ENCODE data around the gene LARGE2. TPM values are rescaled to one million over a fixed set of nuclear protein-coding genes. Genes with fewer than 3 reads are reported as not detected.

LARGE2 gene
- total RNA-seq, 1 experiment from 2014 or later, result 124 TPM

- Mint-ChIP-seq H3K4me1 (peaks cover 8% of the 10 kb centered on the region), H3K27me3 (ENCODE audit: low read depth) (no peaks in the 10 kb centered on the region), H3K36me3 (peaks cover 33% of the 10 kb centered on the region), H3K27ac (peak overlapping the region; percentile 32; the same call in 1 of the 2 replicates), H3K4me3 (no peak overlapping the region), H3K9me3 (no peaks in the 10 kb centered on the region)
- CTCF ChIA-PET, result interaction anchor here (0.8 to 1.0 kb wide), 2 partner anchors 37 to 79 kb away, joined by 4 to 6 read pairs; no protein-coding TSS in a partner anchor
- TF ChIP-seq NR1H2 (CRISPR knock-in tag; IDR thresholded peaks at IDR 0.05) (no peak), PRRX2 (CRISPR knock-in tag; IDR thresholded peaks at IDR 0.05) (no peak), SP1 (CRISPR knock-in tag; conservative IDR thresholded peaks at IDR 0.05) (no peak), ZNF423 (CRISPR knock-in tag; IDR thresholded peaks at IDR 0.05) (no peak), OVOL2 (CRISPR knock-in tag; IDR thresholded peaks at IDR 0.05; ENCODE audit: borderline replicate concordance) (no peak), MAX (CRISPR knock-in tag; IDR thresholded peaks at IDR 0.05) (no peak), ZSCAN18 (CRISPR knock-in tag; IDR thresholded peaks at IDR 0.05) (no peak), MLX (CRISPR knock-in tag; IDR thresholded peaks at IDR 0.05) (no peak), ATF1 (CRISPR knock-in tag; IDR thresholded peaks at IDR 0.05) (no peak), HMGA2 (CRISPR knock-in tag; IDR thresholded peaks at IDR 0.05) (no peak), PRDM15 (CRISPR knock-in tag; IDR thresholded peaks at IDR 0.05) (no peak), ETV6 (CRISPR knock-in tag; IDR thresholded peaks at IDR 0.05) (no peak), ELF4 (CRISPR knock-in tag; IDR thresholded peaks at IDR 0.05; ENCODE audit: low read depth) (no peak), GABPB1 (CRISPR knock-in tag; IDR thresholded peaks at IDR 0.05) (no peak), IRF1 (CRISPR knock-in tag; IDR thresholded peaks at IDR 0.05) (no peak)
- TF ChIP-seq, protein P1, sequence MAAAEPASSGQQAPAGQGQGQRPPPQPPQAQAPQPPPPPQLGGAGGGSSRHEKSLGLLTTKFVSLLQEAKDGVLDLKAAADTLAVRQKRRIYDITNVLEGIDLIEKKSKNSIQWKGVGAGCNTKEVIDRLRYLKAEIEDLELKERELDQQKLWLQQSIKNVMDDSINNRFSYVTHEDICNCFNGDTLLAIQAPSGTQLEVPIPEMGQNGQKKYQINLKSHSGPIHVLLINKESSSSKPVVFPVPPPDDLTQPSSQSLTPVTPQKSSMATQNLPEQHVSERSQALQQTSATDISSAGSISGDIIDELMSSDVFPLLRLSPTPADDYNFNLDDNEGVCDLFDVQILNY (CRISPR knock-in tag; IDR thresholded peaks at IDR 0.05), result no peak
- ATAC-seq (no peak), DNase-seq (ENCODE audit: low spot score) (no peak)
- POLR2A ChIA-PET, result no interaction called here
Observed at GRCh38 chr11:45927684-45928413, 5.4 kb downstream of the LARGE2 start.

DNA sequence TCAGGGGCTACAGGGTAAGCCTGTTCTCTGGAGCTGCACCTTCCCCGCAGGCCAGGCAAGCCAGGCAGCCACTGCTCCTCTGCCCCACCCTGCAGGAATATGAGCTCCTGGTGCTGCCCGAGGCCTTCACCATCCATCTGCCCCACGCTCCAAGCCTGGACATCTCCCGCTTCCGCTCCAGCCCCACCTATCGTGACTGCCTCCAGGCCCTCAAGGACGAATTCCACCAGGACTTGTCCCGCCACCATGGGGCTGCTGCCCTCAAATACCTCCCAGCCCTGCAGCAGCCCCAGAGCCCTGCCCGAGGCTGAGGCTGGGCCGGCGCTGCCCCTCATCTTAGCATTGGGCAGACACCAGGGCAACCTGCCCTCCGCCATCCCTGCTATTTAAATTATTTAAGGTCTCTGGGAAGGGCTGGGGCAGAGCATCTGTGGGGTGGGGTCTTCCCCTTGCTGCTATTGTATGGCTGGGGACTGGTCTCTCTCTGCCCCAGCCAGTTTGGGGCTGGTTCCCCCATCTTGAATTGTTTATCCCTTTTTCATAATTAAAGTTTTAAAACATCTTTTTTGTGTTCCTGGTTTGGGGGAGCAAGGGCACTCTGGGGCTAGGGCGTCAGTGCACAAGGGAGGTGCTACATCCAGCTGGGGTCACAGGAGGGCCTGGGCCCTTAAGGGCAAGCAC is 6.2 kb downstream of the LARGE2 start:
- DNase-seq (ENCODE audit: low spot score), result no peak
- Mint-ChIP-seq H3K36me3 (peaks cover 33% of the 10 kb centered on the region), H3K27ac (no peak overlapping the region; the same call in 1 of the 2 replicates), H3K9me3 (no peaks in the 10 kb centered on the region), H3K4me1 (peaks cover 8% of the 10 kb centered on the region), H3K4me3 (no peak overlapping the region), H3K27me3 (ENCODE audit: low read depth) (no peaks in the 10 kb centered on the region)
- no peak for ATAC-seq
- POLR2A ChIA-PET, result no interaction called here
- CTCF ChIA-PET, result interaction anchor here (0.8 to 2.5 kb wide), 2 partner anchors 56 to 78 kb away, joined by 6 to 15 read pairs; no protein-coding TSS in a partner anchor
- TF ChIP-seq ATF6 (CRISPR knock-in tag; IDR thresholded peaks at IDR 0.05), result no peak
- TF ChIP-seq ATF1 (CRISPR knock-in tag; IDR thresholded peaks at IDR 0.05), result no peak
- TF ChIP-seq NFATC4 (CRISPR knock-in tag; IDR thresholded peaks at IDR 0.05), result no peak
- no peak for TF ChIP-seq ELF4 (CRISPR knock-in tag; IDR thresholded peaks at IDR 0.05; ENCODE audit: low read depth)
- no peak for TF ChIP-seq ZNF416 (CRISPR knock-in tag; IDR thresholded peaks at IDR 0.05)
- TF ChIP-seq, protein P2, sequence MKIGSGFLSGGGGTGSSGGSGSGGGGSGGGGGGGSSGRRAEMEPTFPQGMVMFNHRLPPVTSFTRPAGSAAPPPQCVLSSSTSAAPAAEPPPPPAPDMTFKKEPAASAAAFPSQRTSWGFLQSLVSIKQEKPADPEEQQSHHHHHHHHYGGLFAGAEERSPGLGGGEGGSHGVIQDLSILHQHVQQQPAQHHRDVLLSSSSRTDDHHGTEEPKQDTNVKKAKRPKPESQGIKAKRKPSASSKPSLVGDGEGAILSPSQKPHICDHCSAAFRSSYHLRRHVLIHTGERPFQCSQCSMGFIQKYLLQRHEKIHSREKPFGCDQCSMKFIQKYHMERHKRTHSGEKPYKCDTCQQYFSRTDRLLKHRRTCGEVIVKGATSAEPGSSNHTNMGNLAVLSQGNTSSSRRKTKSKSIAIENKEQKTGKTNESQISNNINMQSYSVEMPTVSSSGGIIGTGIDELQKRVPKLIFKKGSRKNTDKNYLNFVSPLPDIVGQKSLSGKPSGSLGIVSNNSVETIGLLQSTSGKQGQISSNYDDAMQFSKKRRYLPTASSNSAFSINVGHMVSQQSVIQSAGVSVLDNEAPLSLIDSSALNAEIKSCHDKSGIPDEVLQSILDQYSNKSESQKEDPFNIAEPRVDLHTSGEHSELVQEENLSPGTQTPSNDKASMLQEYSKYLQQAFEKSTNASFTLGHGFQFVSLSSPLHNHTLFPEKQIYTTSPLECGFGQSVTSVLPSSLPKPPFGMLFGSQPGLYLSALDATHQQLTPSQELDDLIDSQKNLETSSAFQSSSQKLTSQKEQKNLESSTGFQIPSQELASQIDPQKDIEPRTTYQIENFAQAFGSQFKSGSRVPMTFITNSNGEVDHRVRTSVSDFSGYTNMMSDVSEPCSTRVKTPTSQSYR (CRISPR knock-in tag; IDR thresholded peaks at IDR 0.05), result no peak

Measured in WTC11 (cell line).